HG02759 (cell line): ENCODE results near the gene ANXA8.
A peak's percentile ranks its signal among the peaks of the same experiment; 100 is the strongest.
"Not testable (repeated sequence)": the region's sequence is repeated elsewhere in the genome, so short reads cannot be mapped to it uniquely, and the experiment has no call there.

Experiments used
- ATAC-seq: cut with Tn5 transposase; IDR thresholded peaks from one replicate; pipeline ENCODE4 v1.9.1; 2021; ENCODE audit warnings: mild to moderate bottlenecking, moderate library complexity; ENCODE audit not compliant: unreplicated experiment

ANXA8 gene

GRCh38 chr10:47465216-47465917 is 18.5 kb downstream of the ANXA8 start:
- ATAC-seq, result not testable (repeated sequence)

- ATAC-seq, result not testable (repeated sequence)
Measured at GRCh38 chr10:47462577-47463358, 21.1 kb downstream of the ANXA8 start.

GRCh38 chr10:47461261-47461687 is 22.6 kb downstream of the ANXA8 start:
- peak; percentile 79 for ATAC-seq

- no peak for ATAC-seq
Measured at GRCh38 chr10:47458466-47459154, 25.3 kb downstream of the ANXA8 start.

- no peak for ATAC-seq
Measured at GRCh38 chr10:47457826-47458225, 26.1 kb downstream of the ANXA8 start.

GRCh38 chr10:47457528-47457820 is 26.4 kb downstream of the ANXA8 start:
- no peak for ATAC-seq

- ATAC-seq, result no peak
Measured at GRCh38 chr10:47456794-47457527, 27.0 kb downstream of the ANXA8 start.

- no peak for ATAC-seq
Measured at GRCh38 chr10:47456079-47456785, 27.7 kb downstream of the ANXA8 start.

GRCh38 chr10:47455350-47456078 is 28.4 kb downstream of the ANXA8 start:
- not testable (repeated sequence) for ATAC-seq

GRCh38 chr10:47454780-47455058 is 29.2 kb downstream of the ANXA8 start:
- no peak for ATAC-seq

GRCh38 chr10:47454008-47454779 is 29.7 kb downstream of the ANXA8 start:
- no peak for ATAC-seq

GRCh38 chr10:47453141-47454007 is 30.5 kb downstream of the ANXA8 start:
- no peak for ATAC-seq

- no peak for ATAC-seq
Measured at GRCh38 chr10:47452495-47453140, 31.3 kb downstream of the ANXA8 start.

GRCh38 chr10:47451998-47452494 is 31.9 kb downstream of the ANXA8 start:
- ATAC-seq, result no peak

- ATAC-seq, result no peak
Measured at GRCh38 chr10:47451273-47451997, 32.5 kb downstream of the ANXA8 start.

- ATAC-seq, result no peak
Measured at GRCh38 chr10:47450442-47450841, 33.5 kb downstream of the ANXA8 start.

GRCh38 chr10:47449979-47450378 is 33.9 kb downstream of the ANXA8 start:
- ATAC-seq, result no peak
